Mesothelial cell of epicardium (in vitro differentiated cells): ENCODE results near the gene KCNH6. TPM values are rescaled to one million over a fixed set of nuclear protein-coding genes. Genes with fewer than 3 reads are reported as not detected.

Experiments used
- DNase-seq, 2 experiments: peaks; one replicate each; pipeline ENCODE4 v3.0.0; 2021; ENCODE audit warnings: low spot score in 2 of 2; ENCODE audit not compliant: unreplicated experiment in 2 of 2
- H3K27ac Mint-ChIP-seq: 2 replicates; pipeline ENCODE4 v1.8.0; 2021; ENCODE audit warnings: mixed read lengths
- H3K27me3 Mint-ChIP-seq: 2 replicates; pipeline ENCODE4 v1.8.0; 2021; ENCODE audit warnings: low read depth, mixed read lengths
- H3K36me3 Mint-ChIP-seq: 2 replicates; pipeline ENCODE4 v1.8.0; 2021; ENCODE audit warnings: mixed read lengths
- H3K4me1 Mint-ChIP-seq: 2 replicates; pipeline ENCODE4 v1.8.0; 2021; ENCODE audit warnings: mixed read lengths
- H3K4me3 Mint-ChIP-seq: 2 replicates; pipeline ENCODE4 v1.8.0; 2021; ENCODE audit warnings: mild to moderate bottlenecking, moderate library complexity, mixed read lengths
- H3K9me3 Mint-ChIP-seq: 2 replicates; pipeline ENCODE4 v1.8.0; 2021; ENCODE audit warnings: mixed read lengths
- CTCF ChIP-seq: fragments of 200-600 bp; sonication (generic); IDR thresholded peaks from one replicate; pipeline ENCODE4 v1.5.0; 2021; ENCODE audit warnings: antibody characterized with exemption; ENCODE audit not compliant: unreplicated experiment
- total RNA-seq: library from RNA; stranded (reverse); gene quantifications from 3 replicates; pipeline ENCODE4 v1.2.1, GENCODE V29; 2021

Gene KCNH6
- total RNA-seq, 1 donor from 2014 or later, result not detected

DNA sequence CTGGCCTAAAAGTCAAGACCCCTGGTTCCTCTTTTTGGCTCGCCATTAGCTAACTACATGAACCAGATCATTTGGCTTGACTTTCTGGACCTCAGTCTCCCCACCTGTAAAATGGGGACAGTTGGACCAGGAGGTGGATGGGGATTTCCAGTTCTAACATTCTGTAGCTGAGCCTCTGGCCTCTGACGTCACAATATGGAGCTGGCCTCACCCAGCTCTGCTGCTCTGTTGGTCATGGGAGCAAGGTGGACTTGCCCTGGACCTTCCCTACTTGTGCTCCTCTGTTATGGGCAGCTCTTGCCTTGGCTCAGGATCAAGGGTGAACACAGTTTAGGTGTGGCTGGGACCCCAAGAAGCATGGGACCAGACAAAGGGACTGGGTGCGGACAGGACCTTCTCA is 16.5 kb upstream of the KCNH6 start:
- no peaks in the 10 kb centered on the region for H3K36me3 Mint-ChIP-seq
- no peak for DNase-seq
- no peak for TF ChIP-seq CTCF

DNA sequence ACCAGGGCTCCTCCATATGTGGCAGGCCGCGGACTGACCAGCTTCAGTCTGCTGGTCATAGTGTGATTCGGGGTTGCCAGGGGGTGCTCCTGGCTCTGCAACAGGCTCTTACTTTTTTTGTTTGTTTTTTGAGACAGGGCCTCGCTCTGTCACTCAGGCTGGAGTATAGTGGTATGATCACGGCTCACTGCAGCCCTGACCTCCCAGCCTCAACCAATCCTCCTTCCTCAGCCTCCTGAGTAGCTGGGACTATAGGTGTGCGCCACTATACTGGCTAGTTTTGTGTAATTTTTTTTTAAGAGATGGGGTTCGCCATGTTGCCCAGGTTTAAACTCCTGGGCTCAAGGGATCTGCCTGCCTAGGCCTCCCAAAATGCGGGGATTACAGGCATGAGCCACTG is 11.8 kb upstream of the KCNH6 start:
- no peak for DNase-seq
- Mint-ChIP-seq H3K4me3 (no peak overlapping the region), H3K9me3 (no peaks in the 10 kb centered on the region), H3K27ac (no peak overlapping the region), H3K36me3 (no peaks in the 10 kb centered on the region), H3K27me3 (peaks cover 55% of the 10 kb centered on the region), H3K4me1 (no peaks in the 10 kb centered on the region)
- TF ChIP-seq CTCF, result no peak

More for the DNA sequence above, 16.5 kb upstream of the KCNH6 start:
- Mint-ChIP-seq H3K9me3 (peaks cover 5% of the 10 kb centered on the region), H3K4me3 (no peak overlapping the region), H3K4me1 (peaks cover 11% of the 10 kb centered on the region), H3K27me3 (peaks cover 67% of the 10 kb centered on the region), H3K27ac (no peak overlapping the region)

DNA sequence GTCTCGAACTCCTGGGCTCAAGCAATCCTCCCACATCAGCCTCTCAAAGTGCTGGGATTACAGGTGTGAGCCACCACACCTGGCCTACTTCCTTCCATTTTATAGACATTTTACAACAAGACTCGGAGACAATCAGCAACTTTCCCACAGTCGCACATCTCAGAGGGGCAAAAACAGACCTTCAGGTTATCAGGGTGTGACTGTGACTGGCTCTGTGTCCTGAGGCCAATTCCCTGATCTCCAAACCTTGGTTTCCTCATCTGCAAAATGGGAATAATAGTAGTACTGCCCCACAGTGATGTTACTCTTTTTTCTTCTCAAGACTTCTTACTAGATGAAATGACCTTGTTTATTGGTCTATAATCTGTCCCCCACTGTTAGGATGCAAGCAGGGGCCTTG is 10.8 kb upstream of the KCNH6 start:
- H3K27ac Mint-ChIP-seq, result no peak overlapping the region
- no peaks in the 10 kb centered on the region for H3K9me3 Mint-ChIP-seq
- peaks cover 53% of the 10 kb centered on the region for H3K27me3 Mint-ChIP-seq
- H3K4me3 Mint-ChIP-seq, result no peak overlapping the region
- no peaks in the 10 kb centered on the region for H3K4me1 Mint-ChIP-seq
- H3K36me3 Mint-ChIP-seq, result no peaks in the 10 kb centered on the region
- DNase-seq, result no peak
- TF ChIP-seq CTCF, result no peak

DNA sequence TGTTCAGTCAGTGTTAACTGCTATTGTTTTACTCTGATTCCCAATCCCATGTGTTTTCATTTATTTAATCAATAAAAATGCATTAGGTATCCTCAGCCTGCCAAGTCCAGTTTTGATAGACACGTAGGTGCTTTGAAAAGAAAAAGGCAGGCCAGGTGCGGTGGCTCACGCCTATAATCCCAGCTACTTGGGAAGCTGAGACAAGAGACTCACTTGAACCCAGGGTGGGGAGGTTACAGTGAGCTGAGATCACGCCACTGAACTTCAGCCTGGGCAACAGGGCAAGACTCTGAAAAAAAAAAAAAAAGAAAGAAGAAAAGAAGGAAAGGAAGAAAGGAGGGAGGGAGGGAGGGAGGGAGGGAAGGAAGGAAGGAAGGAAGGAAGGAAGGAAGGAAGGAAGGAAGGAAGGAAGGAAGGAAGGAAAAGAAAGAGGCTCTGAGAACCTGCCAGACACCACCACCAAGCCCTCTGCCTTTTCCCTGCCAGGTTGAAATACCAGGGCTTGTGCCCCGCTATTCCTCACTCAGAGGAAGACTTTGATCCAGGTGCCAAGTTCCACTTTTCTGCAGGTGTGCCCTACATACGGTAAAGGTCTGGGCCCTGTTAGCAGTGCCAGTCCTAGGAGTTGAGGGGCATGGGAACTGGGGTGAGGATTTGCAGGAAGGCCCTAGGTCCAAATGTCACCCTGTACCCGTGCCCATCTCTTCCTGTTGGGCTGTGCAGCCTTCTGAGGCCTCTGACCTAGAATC is 10.1 kb upstream of the KCNH6 start:
- Mint-ChIP-seq H3K4me1 (no peaks in the 10 kb centered on the region), H3K9me3 (no peaks in the 10 kb centered on the region), H3K27ac (no peak overlapping the region), H3K4me3 (no peak overlapping the region), H3K27me3 (peaks cover 53% of the 10 kb centered on the region), H3K36me3 (no peaks in the 10 kb centered on the region)
- TF ChIP-seq CTCF, result no peak
- DNase-seq, result no peak

DNA sequence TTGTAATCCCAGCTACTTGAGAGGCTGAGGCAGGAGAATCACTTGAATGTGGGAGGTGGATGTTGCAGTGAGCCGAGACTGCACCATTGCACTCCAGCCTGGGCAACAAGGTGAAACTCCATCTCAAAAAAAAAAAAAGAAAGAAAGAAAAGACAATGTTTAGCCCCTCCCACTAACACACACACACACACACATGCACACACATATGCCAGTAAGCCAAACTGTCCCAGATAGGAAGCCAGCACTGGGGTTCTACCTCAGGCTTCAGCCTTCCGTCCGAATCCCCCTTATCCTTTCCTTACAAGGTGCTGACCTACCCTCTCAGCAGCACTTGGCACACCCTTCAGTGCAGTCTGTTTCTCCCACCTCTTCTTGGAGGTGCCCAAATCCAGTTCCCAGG is 8.7 kb upstream of the KCNH6 start:
- H3K4me3 Mint-ChIP-seq, result no peak overlapping the region
- no peaks in the 10 kb centered on the region for H3K9me3 Mint-ChIP-seq
- no peaks in the 10 kb centered on the region for H3K36me3 Mint-ChIP-seq
- no peak for TF ChIP-seq CTCF
- no peaks in the 10 kb centered on the region for H3K4me1 Mint-ChIP-seq
- no peak for DNase-seq
- H3K27me3 Mint-ChIP-seq, result peaks cover 58% of the 10 kb centered on the region
- H3K27ac Mint-ChIP-seq, result no peak overlapping the region

DNA sequence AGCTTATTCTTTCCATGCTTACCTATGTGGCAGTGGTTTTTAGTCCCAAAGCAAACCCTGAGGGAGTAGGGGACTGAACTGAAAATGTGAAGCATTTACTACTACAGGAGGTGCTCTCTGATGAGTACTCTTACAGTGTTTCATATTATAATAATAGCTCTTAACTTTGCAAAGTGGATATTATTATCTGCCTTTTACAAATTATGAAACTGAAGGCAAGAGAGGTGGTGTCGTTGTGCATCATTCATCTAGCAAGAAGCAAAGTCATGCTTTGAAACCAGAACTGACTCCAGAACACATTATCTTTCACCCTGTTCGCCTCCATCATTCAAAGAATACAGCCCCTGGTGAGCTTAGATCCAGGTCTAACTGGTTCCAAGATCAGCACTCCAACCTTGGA is 8.2 kb upstream of the KCNH6 start:
- Mint-ChIP-seq H3K4me3 (no peak overlapping the region), H3K27ac (no peak overlapping the region), H3K4me1 (no peaks in the 10 kb centered on the region), H3K36me3 (no peaks in the 10 kb centered on the region), H3K9me3 (no peaks in the 10 kb centered on the region), H3K27me3 (peaks cover 59% of the 10 kb centered on the region)
- no peak for DNase-seq
- TF ChIP-seq CTCF, result no peak
